Glutamatergic neuron (in vitro differentiated cells): Measurements from ENCODE around the gene SLC4A8. TPM values are rescaled to one million over a fixed set of nuclear protein-coding genes. Genes with fewer than 3 reads are reported as not detected.
A peak's percentile ranks its signal among the peaks of the same experiment; 100 is the strongest.

ENCODE experiments used
- DNase-seq: peaks from one replicate; pipeline ENCODE4 v3.0.0; 2022
- H3K27ac Mint-ChIP-seq: one replicate; pipeline ENCODE4 v1.8.0; 2020; ENCODE audit warnings: mild to moderate bottlenecking, mixed read lengths, inconsistent platforms; ENCODE audit not compliant: unreplicated experiment
- H3K27me3 Mint-ChIP-seq: one replicate; pipeline ENCODE4 v1.8.0; 2020; ENCODE audit warnings: mild to moderate bottlenecking, moderate library complexity, mixed read lengths, inconsistent platforms; ENCODE audit not compliant: unreplicated experiment
- H3K36me3 Mint-ChIP-seq: one replicate; pipeline ENCODE4 v1.8.0; 2020; ENCODE audit warnings: mild to moderate bottlenecking, mixed read lengths, inconsistent platforms; ENCODE audit not compliant: unreplicated experiment
- H3K4me1 Mint-ChIP-seq: one replicate; pipeline ENCODE4 v1.8.0; 2020; ENCODE audit warnings: mild to moderate bottlenecking, low read depth, mixed read lengths, inconsistent platforms; ENCODE audit not compliant: unreplicated experiment
- H3K4me3 Mint-ChIP-seq: one replicate; pipeline ENCODE4 v1.8.0; 2020; ENCODE audit warnings: mild to moderate bottlenecking, mixed read lengths, inconsistent platforms; ENCODE audit not compliant: unreplicated experiment
- H3K9me3 Mint-ChIP-seq: one replicate; pipeline ENCODE4 v1.8.0; 2020; ENCODE audit warnings: mild to moderate bottlenecking, moderate library complexity, mixed read lengths, inconsistent platforms; ENCODE audit not compliant: unreplicated experiment
- CTCF ChIP-seq: fragments of 200-600 bp; sonication (generic); IDR thresholded peaks from one replicate; pipeline ENCODE4 v1.5.0; 2021; ENCODE audit not compliant: partially characterized antibody, unreplicated experiment
- total RNA-seq: library from RNA; stranded (reverse); fragmentation: NEBNext Ultra II Directional; extraction: Animal tissue kit (Norgen Biotek cat#: 25700); gene quantifications from one replicate; pipeline ENCODE4 v1.2.1, GENCODE V29; 2021; ENCODE audit not compliant: unreplicated experiment

The SLC4A8 gene
- total RNA-seq, 1 donor from 2014 or later, result 80.0 TPM

GRCh38 chr12:51534216-51535074 lies 109.8 kb downstream of the SLC4A8 start:
- H3K27ac Mint-ChIP-seq, result peak overlapping the region; percentile 90
- H3K4me1 Mint-ChIP-seq, result peaks cover 54% of the 10 kb centered on the region
- no peak for TF ChIP-seq CTCF
- H3K9me3 Mint-ChIP-seq, result peaks cover 15% of the 10 kb centered on the region
- no peaks in the 10 kb centered on the region for H3K36me3 Mint-ChIP-seq
- DNase-seq, result peak; percentile 33
- H3K27me3 Mint-ChIP-seq, result peaks cover 16% of the 10 kb centered on the region
- H3K4me3 Mint-ChIP-seq, result peak overlapping the region; percentile 14

DNA sequence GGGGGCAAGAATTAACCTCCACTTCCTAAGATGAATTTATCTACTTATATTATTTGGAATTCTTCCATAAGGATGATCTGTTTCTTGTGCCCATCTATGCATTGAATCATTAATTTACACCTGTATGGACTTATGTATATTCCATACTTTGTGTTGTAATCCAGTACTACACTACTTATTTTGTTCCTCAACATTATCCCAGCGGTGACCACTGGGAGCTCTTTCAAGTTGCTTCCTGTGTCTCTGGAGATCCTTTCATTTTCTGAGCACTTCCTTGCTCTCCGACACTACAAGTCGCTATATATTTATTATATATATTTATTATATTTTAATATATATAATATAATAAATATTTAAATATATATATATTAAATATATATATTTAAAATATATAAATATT lies 111.5 kb downstream of the SLC4A8 start:
- H3K9me3 Mint-ChIP-seq, result peaks cover 15% of the 10 kb centered on the region
- TF ChIP-seq CTCF, result no peak
- no peaks in the 10 kb centered on the region for H3K36me3 Mint-ChIP-seq
- no peak overlapping the region for H3K27ac Mint-ChIP-seq
- peaks cover 45% of the 10 kb centered on the region for H3K4me1 Mint-ChIP-seq
- no peak overlapping the region for H3K4me3 Mint-ChIP-seq
- DNase-seq, result no peak
- H3K27me3 Mint-ChIP-seq, result peaks cover 13% of the 10 kb centered on the region

- no peaks in the 10 kb centered on the region for H3K36me3 Mint-ChIP-seq
- TF ChIP-seq CTCF, result no peak
- DNase-seq, result no peak
- peak overlapping the region; percentile 93 for H3K27ac Mint-ChIP-seq
- peaks cover 12% of the 10 kb centered on the region for H3K9me3 Mint-ChIP-seq
- H3K4me3 Mint-ChIP-seq, result peak overlapping the region; percentile 45
- H3K27me3 Mint-ChIP-seq, result peaks cover 7% of the 10 kb centered on the region
- H3K4me1 Mint-ChIP-seq, result peaks cover 37% of the 10 kb centered on the region
These were observed 113.5 kb downstream of the SLC4A8 start for GRCh38 chr12:51538149-51538548.

GRCh38 chr12:51538599-51538998 lies 114.0 kb downstream of the SLC4A8 start:
- no peak for DNase-seq
- TF ChIP-seq CTCF, result no peak
- H3K36me3 Mint-ChIP-seq, result no peaks in the 10 kb centered on the region
- peaks cover 7% of the 10 kb centered on the region for H3K27me3 Mint-ChIP-seq
- peak overlapping the region; percentile 93 for H3K27ac Mint-ChIP-seq
- peaks cover 37% of the 10 kb centered on the region for H3K4me1 Mint-ChIP-seq
- H3K4me3 Mint-ChIP-seq, result no peak overlapping the region
- H3K9me3 Mint-ChIP-seq, result peaks cover 12% of the 10 kb centered on the region

- Mint-ChIP-seq H3K27me3 (peaks cover 6% of the 10 kb centered on the region), H3K27ac (no peak overlapping the region)
These were observed 116.4 kb downstream of the SLC4A8 start for GRCh38 chr12:51540996-51541395.

More at GRCh38 chr12:51540996-51541395, 116.4 kb downstream of the SLC4A8 start:
- no peak for TF ChIP-seq CTCF
- no peaks in the 10 kb centered on the region for H3K36me3 Mint-ChIP-seq
- peaks cover 38% of the 10 kb centered on the region for H3K4me1 Mint-ChIP-seq
- peaks cover 12% of the 10 kb centered on the region for H3K9me3 Mint-ChIP-seq
- DNase-seq, result no peak
- no peak overlapping the region for H3K4me3 Mint-ChIP-seq
